GM18520 (cell line): Measurements from ENCODE around the gene CTR9.

Source experiments
- ATAC-seq: cut with Tn5 transposase; IDR thresholded peaks from one replicate; pipeline ENCODE4 v1.9.1; 2021; ENCODE audit not compliant: unreplicated experiment

Gene CTR9

DNA sequence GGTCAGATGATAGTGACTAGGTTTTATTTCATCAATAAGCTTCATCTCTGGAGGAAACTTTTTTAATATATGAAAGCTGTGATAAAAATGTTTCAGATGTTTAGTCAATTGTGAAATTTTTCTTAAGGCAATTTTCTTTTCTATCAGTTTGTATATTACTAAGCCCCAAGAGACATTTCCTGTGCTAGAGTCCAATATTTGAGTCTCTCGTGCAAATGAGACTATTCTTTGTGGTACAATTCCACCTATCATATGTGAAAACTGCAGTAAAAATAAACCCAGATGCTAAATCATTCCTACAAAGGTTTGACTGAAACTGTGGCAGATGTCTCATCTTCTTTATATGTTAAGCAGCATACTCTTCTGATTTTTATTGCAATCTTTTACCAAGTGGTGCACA is 28.0 kb downstream of the CTR9 start:
- ATAC-seq: no peak

DNA sequence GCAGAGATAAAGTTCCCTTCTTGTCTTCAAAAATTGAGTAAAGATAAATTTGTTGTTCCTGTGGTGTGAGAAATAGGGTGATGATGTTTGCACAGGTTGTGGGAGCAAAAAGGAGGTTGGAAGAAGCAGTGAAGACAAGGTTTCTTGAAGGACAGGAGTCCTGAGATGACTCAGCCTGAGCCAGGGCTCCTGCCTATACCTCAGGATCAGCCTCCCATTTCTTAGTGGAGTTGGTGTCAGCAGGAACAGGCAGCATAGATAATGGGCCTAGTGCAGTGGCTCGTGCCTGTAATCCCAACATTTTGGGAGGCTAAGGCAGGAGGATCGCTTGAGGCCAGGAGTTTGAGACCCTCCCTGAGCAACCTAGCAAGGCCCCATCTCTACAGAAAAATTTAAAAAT is 29.0 kb downstream of the CTR9 start:
- no peak for ATAC-seq

DNA sequence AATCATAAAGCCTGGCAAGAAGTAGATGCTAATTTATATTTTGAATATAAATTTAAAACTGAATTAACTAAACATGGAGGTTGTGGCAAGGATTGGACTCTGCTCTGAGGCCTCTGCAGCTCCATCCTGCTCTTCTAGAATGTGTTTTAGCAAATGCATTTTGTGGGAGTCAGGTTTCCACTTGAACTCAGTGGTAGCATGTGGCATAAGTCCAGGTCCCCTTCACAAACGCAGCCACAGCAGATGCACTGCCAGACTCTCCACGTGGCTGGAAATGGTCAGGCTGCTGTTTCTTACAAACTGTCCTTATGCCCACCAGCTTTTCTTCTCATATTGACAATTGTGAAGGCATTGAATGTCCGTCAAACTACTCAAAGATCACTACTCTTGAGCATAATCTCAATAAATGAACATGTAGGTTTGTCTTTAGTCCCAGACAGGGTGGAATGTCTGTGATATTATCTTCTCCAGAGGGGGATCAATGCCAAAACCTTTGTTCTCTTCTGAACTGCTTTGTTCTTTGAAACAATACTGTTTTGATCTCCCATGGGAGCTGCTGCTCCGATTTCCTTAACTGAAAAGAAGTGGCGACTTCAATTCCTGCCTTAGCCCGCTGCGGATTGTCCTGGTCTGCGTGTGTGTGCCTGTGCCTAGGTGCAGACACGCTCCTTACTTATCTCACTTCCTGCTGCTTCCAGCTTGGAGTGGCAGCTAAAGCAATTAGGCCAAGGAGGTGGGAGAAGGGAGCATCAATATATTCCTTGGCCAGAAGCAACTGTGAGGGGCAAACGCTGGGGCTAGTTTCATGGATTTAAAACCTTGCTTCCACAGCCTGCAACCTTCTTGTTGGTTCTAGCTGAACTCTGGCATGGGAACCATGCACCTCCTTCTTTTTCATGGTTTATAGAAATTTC is 33.4 kb downstream of the CTR9 start:
- ATAC-seq: no peak

DNA sequence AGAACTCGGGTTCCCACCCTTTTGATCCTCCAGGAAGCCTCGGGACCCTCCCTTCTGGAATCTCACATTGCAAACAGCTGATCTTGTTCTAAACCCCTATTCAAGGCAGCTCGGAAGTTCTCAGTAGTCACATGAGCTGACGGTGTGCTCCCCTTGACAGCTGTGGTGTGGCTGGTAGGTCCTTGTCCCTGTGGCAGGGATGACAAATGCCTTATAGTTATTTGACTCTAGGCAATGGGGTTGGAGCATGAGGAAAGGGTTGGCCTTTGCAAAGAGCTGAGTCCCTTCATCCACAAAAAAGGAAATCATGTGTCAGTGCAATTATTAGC is 34.1 kb downstream of the CTR9 start:
- no peak for ATAC-seq

DNA sequence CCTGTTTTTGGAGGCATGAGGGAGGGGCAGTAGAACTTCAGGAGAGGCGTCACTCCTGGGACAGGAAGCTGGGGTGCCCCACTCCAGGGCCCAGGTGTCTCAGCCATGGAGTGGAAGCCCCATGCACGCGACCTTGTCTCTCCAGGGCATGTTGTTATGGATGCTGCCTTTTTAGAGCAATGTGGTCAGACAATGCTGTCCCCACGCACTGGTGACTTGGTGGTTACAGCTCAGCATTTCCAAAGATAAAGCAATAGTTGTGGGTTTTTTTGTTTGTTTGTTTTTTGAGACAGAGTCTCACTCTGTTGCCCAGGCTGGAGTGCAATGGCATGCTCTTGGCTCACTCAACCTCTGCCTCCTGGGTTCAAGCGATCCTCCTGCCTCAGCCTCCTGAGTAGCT is 35.4 kb downstream of the CTR9 start:
- ATAC-seq: no peak

DNA sequence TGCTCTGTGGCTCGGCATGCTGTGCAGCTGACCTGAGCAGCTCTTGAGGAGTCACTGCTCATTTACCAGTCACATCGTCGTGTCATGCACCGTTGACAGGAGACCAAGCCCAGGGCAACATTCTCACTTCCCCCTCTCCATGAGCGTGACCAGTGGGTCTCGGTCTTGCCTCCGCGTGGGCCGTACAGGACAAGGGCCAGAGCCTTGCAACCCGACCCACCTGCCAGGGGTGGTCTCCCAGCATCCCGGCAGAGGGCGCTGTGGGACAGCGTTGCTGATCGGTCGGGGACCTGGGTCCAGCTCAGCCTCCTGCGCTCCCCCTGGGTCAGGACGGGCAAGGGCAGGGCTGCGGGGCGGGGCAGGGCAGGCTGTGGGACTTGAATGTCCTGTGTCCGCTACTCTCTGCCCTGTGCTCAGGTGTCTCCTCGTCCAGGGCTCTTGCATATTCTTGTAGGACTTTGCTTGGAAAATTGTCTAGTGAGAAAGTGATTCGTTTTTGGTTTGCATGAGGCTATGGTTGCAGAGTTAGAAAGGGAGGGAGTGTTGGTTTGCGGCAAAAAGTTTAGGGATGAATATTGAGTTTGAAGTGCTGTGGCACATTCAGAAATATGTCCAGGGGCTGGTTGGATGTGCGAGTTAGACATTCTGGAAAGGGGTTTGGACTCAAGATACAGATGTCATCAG is 41.5 kb downstream of the CTR9 start:
- peak; percentile 53 for ATAC-seq

DNA sequence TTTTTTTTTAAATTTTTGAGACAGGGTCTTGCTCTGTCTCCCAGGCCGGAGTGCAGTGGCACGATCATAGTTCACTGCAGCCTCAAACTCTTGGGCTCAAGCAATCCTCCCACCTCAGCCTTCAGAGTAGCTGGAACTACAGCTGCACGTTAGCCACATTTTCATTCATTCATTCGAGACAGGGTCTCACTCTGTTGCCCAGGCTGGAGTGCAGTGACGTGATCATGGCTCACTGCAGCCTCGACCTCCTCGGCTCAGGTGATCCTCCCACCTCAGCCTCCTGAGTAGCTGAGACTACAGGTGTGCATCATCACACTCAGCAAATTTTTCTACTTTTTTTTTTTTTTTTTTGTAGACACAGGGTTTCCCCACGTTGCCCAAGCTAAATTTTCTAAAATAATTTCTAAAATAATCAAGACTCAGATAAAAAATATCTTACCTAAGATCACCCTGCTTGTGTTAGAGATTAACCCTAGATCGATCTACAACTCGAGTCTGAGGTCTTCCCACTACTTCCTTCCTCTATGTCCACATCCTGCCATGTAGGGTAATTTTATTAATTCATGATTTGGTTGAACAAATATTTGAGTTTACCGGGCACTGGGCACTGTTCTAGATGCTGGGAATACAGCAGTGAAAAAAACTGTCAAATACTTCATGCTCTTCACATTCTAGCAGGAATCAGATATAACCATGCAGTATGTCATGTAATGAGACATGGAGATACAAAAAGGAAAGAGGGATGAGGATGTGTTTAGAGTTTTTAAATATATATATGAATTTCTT is 42.6 kb downstream of the CTR9 start:
- ATAC-seq: no peak

DNA sequence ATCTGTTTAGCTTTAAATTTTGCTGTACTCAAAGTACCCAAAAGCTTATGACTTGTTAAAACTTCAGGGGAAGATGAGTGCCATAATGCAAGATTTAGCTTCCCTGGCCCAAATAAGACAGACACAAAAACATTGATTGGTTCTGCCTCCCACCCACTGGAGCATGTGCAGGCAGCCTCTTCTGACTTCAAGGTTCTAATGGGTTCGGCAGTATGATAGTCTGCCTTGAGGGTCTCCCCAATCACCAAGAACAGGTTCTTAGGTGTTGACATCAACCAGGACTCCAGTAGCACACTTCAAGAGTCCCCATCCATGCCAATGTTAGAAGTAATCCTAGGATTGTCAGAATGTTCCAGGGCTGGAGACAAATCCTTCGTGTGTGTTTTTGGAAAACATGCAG is 45.1 kb downstream of the CTR9 start:
- no peak for ATAC-seq

DNA sequence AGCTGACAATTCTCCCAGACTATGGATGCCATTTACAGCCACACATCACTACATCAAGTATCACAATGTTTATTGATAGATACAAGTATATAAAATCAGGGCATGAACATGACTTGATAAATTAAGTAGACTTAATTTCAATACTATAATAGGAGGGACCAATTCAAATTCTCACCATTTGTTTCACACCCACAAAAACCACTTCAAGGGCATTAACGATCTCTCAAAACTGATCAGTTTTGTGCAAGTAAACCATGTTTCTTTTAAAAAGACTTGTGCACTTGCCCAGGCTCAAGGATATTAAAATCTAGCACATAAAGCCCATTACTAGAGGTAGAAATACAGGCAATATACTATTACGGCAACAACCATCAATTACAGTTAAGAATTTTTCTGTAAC is 46.0 kb downstream of the CTR9 start:
- no peak for ATAC-seq

DNA sequence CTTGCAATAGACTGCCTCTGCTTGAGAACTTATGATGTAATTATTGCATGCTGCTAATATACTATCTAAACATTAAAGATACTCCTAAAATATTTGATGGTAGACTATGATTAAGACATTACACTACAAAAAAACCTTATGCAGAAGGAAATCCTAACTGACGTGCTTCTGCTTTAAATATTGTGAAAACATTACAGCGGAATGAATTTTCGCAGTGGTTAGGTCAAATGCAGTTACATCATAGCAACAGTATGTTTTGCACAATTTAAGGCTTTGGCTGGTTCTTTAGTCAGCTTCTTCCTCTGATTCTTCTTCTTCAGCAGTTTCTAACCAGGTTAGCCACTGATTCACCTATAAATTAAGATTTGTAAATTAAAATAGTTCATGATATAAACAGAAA is 46.5 kb downstream of the CTR9 start:
- ATAC-seq: no peak

DNA sequence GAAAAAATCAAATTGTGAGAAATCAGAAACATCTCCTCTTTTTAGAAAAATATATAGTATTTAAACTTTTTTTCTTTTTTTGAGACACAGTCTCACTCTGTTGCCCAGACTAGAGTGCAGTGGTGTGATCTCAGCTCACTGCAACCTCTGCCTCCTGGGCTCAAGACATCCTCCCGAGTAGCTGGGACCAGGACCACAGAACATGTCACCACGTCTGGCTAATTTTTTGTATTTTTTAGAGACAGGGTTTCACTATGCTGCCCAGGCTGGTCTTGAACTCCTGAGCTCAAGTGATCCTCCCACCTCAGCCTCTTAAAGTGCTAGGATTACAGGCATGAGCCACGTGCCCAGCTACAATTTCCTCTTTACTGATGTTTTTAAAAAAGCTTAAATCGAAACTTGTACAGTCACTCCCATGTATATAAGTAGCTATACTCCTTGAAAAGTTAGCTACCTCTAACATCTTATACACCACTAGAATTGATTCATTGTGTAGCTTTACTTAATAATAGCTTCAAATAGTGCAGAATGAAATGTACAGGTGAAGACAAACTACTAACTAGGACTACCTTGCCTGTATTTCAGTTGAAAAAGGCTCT is 47.4 kb downstream of the CTR9 start:
- ATAC-seq: no peak

DNA sequence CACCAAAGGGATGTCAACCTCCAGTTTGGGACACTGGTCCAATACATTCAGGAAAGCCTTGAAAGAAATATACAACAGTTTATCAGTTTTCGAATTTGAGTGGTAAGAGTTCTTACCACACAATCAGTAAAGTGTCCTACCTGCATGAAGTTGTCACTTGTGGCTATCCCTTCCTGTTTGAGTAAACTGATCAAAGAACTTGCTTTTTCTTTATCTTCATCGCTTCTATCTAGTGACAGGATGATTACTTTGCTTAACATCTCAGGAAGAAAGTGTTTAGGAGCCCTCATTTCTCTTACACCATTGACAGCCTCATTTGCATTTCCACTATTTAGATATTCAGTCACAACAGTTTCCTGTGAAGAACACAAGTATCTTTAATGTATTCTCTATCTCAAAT is 49.2 kb downstream of the CTR9 start:
- ATAC-seq: no peak

DNA sequence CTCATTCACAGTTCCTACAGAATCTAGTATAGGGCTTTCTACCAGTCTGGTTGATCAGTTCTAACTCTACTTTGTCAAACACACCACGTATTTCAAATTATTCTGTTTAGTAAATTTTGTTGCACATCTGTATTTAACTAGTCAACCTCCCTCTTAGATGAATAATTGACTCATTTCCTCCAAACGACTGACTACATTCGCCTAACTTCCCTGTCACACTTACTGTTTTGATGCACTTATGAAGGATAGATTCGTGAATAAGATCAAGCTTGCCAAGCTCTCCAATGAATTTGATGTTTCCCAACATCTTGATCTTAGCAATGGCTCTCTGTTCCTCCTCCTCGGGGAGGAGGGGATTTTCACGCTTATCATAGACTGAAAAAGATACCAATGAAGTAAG is 52.6 kb downstream of the CTR9 start:
- ATAC-seq: no peak

DNA sequence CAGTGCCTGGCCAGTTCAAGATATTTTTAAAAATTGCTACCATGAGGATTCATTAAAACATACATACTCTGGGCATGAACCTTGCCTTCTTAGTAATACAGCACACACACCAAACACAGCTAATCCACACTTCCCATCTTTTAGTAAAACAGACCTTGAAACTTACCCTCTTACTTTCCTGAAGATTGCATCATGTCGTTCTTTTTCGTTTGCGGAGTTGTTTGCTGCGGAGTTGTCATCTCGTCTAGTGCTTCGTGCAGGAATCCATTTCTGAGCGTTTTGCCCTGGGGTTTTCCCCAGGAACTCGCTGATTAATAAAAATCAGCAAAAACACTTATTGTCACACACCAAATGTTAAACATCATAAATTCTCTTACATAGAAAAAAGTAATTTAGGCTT is 54.7 kb downstream of the CTR9 start:
- no peak for ATAC-seq

DNA sequence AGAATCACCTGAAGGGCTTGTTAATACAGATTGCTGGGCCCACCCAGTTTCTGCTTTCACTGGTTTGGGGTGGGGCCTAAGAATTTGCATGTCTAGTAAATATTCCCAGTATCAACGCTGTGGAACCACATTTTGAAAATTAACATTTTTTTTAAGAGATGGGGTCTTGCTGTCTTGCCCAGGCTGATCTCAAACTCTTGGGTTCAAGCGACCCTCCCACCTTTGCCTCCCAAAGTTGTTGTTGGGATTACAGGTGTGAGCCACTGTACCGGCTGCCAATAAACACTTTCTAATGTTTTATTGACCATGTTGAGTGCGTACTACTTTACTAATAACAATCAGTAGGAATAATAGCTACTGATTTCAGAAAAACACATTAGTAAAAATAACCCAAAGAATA is 55.2 kb downstream of the CTR9 start:
- no peak for ATAC-seq

DNA sequence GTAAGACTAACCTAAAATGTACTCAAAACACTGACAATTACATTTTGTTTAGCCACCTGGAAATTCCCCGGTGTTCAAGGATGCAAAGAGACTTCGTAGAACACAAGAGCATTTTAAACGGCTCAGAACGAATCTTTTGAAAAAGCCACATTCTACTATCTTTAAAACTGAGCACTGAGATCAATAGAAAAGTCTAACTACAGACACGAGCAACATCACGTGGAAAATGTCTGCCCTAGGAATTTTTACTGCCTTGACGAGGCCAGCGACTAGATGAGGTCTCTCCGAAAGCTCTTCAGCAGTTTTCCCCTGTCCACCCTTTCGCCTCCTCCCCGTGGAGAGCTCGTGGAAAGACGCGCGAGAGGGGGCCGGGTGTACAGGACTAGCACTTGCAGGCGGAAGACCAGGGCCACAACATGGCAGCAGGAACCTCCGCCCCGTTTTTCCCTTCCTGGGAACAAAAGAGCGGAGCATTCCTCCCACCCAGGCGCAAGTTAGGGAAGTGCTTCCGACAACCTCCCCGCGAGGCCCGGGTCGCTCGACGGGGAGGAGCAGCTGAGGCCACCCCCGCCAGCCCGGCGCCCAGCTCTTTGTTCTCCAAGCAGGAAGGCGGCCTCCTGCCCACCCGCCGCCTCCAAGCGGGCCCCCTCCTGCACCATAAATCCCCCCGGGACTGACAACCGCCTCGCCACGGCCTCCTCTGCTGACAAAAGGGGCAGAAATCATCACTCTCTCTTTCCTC is 56.6 kb downstream of the CTR9 start:
- ATAC-seq: no peak

DNA sequence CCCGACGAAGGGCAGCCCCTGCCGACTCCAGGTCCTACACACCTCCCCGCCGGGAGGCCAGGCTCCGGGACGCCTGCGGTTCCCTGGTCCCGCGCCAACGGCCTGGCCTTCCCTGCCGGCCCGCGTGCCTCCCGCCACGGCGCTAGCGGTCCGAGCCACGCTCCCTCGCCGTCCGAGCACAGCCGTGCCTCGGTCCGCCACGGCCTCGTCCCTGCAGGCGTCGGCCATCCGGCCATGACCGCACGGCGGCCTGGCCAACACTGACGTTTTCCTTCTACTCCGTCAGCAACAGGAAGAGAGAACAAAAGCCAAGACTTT is 57.1 kb downstream of the CTR9 start:
- no peak for ATAC-seq

DNA sequence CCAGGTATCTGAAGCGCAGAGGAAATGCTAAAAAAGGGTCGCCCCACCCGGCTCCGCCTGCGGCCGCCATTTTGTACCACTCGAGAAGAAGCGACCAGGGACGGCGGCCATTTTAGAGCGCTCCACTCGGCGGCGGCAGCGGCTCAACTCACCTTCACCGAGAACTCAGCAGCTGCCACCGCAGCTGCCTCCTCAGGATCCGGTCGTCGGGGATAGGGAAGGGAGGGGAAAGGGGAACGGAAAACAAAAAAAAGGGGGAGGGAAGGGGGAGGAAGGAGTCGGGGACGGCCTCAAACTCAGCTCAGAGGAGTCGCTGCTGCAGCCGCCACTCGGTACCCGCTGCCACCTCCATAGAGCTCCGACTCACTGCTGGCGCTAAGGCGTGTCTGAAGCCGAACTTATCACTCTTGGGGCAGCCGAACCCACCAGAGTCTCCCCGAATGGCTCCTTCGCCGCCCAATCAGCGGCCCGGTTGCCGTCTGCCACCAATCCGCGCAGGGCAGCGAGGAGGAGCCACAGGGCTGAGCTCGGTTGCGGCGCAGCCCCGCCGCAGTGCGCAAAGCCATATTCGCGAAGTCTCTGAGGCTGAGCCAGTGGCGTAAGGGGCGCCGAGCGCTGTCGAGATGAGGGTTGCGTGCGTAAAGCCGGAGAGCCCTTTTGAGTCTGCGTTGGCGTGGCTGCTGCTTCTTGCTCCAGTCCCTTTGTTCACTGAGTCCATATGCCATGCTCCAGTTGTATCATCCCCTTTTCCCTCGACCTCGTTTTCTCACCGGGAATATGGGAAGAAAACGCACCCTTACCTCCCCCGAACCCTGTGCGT is 57.7 kb downstream of the CTR9 start, which contains the start of gene EIF4G2:
Gene EIF4G2, minus strand, starts transcription at position 374 of the 820 bp plus-strand sequence.
- peak; percentile 91 for ATAC-seq

DNA sequence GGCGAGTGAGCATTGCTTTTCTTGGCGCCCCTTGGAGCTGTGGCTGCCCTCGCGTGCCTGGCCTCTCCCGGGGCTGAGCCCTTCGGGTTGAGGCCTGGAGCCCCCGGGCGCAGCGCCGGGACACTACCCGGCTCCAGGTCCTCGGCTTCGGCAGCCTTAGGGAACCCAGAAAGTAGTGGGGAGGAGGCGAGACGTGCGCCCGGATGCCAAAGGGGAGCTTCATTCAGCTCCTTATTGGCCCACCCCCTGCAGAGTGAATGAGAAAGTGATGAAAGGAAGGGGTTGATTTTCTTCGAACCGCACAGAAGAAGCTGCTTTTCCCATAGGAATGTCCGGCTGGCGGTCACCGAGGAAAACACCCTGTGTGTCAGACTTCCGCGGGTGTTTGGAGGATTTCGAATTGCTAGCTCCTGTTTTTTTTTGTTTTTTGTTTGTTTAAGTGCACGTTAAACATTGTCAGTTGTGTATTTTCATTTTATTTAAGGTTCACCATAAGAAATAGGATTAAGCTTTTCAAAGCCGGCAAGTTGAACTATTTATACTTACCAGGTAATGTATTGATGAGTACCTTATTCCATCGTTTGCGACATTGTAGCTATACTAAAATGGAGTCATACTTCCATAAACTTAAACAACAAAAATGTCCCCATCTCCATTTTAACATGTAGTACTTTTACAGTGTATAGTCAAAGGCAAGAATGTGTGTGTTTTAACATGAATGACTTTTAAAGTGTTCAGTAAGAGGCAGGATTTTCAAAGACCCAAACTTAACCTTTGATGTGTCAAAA is 58.5 kb downstream of the CTR9 start:
- ATAC-seq: no peak
